Activated naive CD8-positive, alpha-beta T cell (primary cell): ENCODE measurements around the gene WDR49.

Experiments used
- H3K27ac Mint-ChIP-seq: one replicate; pipeline ENCODE4 v1.8.0; 2021; ENCODE audit warnings: mixed read lengths
- H3K27me3 Mint-ChIP-seq: one replicate; pipeline ENCODE4 v1.8.0; 2021; ENCODE audit warnings: mixed read lengths
- H3K36me3 Mint-ChIP-seq: one replicate; pipeline ENCODE4 v1.8.0; 2021; ENCODE audit warnings: mixed read lengths
- H3K4me1 Mint-ChIP-seq: one replicate; pipeline ENCODE4 v1.8.0; 2021; ENCODE audit warnings: low read depth, mixed read lengths
- H3K4me3 Mint-ChIP-seq: one replicate; pipeline ENCODE4 v1.8.0; 2021; ENCODE audit warnings: mild to moderate bottlenecking, mixed read lengths
- H3K9me3 Mint-ChIP-seq: one replicate; pipeline ENCODE4 v1.8.0; 2021; ENCODE audit warnings: low read depth, mixed read lengths

Gene WDR49

DNA sequence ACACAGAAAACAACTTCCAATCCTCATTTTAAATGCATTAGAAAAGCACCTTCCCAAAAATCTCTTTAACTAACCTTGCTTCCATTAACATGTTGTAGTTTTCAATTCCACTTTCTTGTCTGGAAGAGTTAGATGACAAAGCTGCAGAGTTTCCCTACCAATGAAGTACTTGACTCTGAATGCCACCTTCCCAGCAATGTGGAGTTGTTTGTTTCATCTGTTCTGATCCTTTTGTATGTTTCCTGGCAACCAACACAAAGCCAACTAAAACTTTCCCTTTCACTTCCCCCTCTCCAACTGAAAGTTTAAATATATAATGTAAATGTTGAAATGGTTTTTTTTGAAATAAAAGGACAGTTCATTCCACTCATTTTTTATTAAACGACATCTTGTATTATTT is at the start of gene WDR49:
TSS of gene WDR49 (minus strand) at position 183 of the 400 bp plus-strand sequence. CDS start 517 bp downstream, outside the sequence.
- Mint-ChIP-seq H3K4me1 (peaks cover 8% of the 10 kb centered on the region), H3K4me3 (no peak within 1 kb of the TSS), H3K36me3 (peaks cover 2% of the 10 kb centered on the region), H3K9me3 (no peaks in the 10 kb centered on the region), H3K27ac (no peak within 1 kb of the TSS), H3K27me3 (peaks cover 11% of the 10 kb centered on the region)

DNA sequence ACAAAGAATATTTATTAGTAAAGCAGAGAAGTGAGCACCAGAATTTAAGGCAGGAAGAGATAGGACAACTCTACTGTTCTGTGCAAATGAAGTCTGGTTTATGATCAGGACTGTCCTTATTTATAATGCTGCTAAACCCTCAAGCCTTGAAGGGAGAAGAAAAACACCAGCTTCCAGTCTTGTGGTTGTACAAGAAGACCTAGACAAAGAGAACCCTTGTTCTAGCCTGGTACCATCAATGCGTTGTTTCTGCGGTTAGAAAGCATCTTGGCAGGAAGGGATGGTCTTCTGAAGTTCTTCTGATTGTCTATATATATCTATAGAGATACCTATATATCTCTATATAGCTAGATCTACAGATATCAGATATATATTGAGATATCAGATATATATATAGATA is 47.2 kb upstream of the WDR49 start:
- Mint-ChIP-seq H3K4me1 (peaks cover 22% of the 10 kb centered on the region), H3K36me3 (peaks cover 13% of the 10 kb centered on the region), H3K27me3 (no peaks in the 10 kb centered on the region), H3K9me3 (no peaks in the 10 kb centered on the region), H3K4me3 (no peak overlapping the region), H3K27ac (no peak overlapping the region)

DNA sequence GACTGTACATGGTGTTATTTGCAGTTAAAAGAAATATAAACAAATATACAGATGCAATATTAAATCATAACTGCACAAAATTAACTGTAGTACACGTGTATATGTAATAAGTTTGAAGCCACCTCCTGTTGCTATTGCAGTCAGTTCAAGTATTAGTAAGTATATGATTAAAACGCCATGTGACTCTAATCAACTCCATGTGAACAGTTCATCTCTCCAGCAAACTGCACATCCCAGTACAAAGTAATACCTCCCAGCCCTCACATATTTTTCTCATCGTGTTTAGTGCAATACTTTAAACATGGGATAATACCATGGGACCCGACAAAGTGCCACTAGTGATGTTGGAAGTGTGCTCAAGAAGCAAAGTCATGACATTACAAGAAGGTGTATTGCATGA is 46.3 kb upstream of the WDR49 start:
- no peaks in the 10 kb centered on the region for H3K9me3 Mint-ChIP-seq
- H3K36me3 Mint-ChIP-seq = peaks cover 11% of the 10 kb centered on the region
- H3K27me3 Mint-ChIP-seq = no peaks in the 10 kb centered on the region
- H3K27ac Mint-ChIP-seq = peak overlapping the region; percentile 13
- H3K4me3 Mint-ChIP-seq = no peak overlapping the region
- H3K4me1 Mint-ChIP-seq = peaks cover 18% of the 10 kb centered on the region

DNA sequence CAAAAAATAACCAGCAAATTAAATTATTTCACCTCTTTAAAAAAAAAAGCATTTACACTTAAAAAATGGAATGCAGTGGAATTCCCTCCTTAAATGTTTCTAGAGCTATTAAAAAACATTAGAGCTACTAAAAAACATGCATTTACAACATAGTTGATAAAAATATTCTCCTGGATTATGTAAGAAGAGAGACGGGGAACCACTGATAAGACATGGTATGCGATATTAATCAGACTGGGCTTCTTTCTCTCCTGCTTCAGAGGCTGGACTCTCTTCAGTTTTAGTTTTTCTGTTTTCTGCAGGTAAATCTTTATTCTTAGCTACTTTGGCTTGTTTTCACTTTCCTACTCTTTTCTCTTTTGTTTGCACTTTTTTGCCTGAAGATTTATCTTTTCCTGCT is 40.4 kb upstream of the WDR49 start:
- Mint-ChIP-seq H3K27me3 (no peaks in the 10 kb centered on the region), H3K36me3 (peaks cover 9% of the 10 kb centered on the region), H3K27ac (peak overlapping the region; percentile 79)

DNA sequence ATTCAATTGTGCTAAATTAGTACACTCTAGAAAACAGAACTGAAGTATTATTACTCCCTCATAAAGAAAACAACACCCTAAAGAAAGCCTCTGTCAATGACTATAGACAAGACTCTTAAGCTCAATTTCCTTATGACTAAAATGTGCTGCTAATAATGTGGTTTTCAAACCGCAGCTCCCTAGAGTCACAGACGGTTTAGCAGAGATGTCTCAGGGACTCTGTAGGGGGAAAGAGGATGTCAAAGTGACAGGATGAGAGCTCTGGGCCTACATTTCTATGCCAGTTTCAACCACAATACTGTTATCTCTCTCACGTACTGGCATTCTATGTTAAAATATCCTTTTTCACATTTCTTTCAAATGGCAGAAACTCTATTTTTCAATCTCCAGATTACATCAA is 37.6 kb upstream of the WDR49 start:
- Mint-ChIP-seq H3K27ac (peak overlapping the region; percentile 73), H3K4me3 (no peak overlapping the region), H3K9me3 (no peaks in the 10 kb centered on the region), H3K4me1 (peaks cover 21% of the 10 kb centered on the region), H3K27me3 (no peaks in the 10 kb centered on the region), H3K36me3 (peaks cover 9% of the 10 kb centered on the region)

More for the DNA sequence above, 40.4 kb upstream of the WDR49 start:
- Mint-ChIP-seq H3K4me1 (peaks cover 26% of the 10 kb centered on the region), H3K9me3 (no peaks in the 10 kb centered on the region), H3K4me3 (no peak overlapping the region)

DNA sequence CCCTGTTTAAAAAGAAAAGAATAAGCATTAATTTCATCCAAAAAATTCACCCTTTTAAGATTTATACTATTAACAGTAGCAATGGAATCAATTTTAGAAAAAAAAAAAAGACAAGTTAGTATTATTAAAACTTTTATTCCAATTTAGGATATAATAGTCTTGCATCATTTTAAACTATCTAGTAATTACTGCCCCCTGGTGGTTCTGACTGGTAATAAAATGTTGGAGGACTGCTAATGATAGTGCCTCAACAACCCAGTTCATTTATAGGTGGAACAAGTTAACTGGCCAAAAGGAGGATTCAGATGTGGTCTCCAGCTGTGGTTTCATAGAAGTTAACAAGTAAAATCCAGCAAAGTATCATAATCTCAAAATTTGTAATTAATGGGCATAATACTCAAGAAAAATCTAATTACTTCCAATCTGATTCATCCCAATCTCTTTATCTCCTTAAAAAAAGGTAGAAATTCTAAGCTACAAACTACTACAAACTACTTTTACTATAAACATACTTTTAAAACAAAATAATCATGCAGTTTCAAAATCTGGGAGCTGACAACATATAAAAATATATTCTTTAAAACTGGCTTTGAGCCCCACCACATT is 30.7 kb upstream of the WDR49 start:
- no peak overlapping the region for H3K4me3 Mint-ChIP-seq
- no peaks in the 10 kb centered on the region for H3K4me1 Mint-ChIP-seq
- peaks cover 13% of the 10 kb centered on the region for H3K36me3 Mint-ChIP-seq
- H3K27me3 Mint-ChIP-seq = no peaks in the 10 kb centered on the region
- no peak overlapping the region for H3K27ac Mint-ChIP-seq
- no peaks in the 10 kb centered on the region for H3K9me3 Mint-ChIP-seq

DNA sequence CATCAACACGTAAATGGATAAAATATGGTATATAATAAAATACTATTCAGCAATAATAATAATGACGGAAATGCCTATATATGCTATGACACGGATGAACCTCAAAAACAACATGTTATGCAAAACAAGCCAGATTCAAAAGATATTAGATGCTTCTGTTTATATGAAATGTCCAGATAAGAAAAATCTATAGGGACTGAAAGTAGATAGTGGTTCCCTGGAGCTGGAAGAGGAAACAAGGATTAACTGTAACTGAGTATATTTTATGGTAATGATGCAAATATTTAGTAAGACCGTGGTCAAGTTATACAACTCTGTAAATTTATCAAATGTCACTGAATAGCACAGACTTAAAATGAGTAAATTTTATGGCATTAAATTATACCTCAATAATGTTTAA is 25.8 kb upstream of the WDR49 start:
- H3K4me3 Mint-ChIP-seq = no peak overlapping the region
- no peaks in the 10 kb centered on the region for H3K4me1 Mint-ChIP-seq
- no peaks in the 10 kb centered on the region for H3K27me3 Mint-ChIP-seq
- H3K27ac Mint-ChIP-seq = no peak overlapping the region
- peaks cover 21% of the 10 kb centered on the region for H3K9me3 Mint-ChIP-seq
- peaks cover 44% of the 10 kb centered on the region for H3K36me3 Mint-ChIP-seq

DNA sequence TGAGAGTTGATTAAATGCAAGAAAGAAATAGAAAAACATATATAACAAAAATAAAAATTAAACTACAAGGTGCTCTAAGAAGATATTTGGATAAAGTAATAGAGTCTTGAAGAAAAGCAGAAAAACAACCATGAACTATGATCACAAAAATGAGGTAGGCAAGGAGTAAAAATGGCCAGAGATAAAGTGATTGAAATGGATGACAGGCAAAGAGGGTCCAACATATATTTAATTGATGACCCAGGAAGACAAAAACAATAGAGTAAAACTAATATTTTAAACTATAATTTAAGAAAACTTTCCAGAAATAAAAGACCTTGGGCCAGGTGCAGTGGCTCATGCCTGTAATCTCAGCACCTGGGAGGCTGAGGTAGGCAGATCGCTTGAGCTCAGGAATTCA is 22.1 kb upstream of the WDR49 start:
- H3K4me1 Mint-ChIP-seq = no peaks in the 10 kb centered on the region
- no peak overlapping the region for H3K27ac Mint-ChIP-seq
- no peaks in the 10 kb centered on the region for H3K27me3 Mint-ChIP-seq
- no peak overlapping the region for H3K4me3 Mint-ChIP-seq
- H3K36me3 Mint-ChIP-seq = peaks cover 56% of the 10 kb centered on the region
- peaks cover 24% of the 10 kb centered on the region for H3K9me3 Mint-ChIP-seq

DNA sequence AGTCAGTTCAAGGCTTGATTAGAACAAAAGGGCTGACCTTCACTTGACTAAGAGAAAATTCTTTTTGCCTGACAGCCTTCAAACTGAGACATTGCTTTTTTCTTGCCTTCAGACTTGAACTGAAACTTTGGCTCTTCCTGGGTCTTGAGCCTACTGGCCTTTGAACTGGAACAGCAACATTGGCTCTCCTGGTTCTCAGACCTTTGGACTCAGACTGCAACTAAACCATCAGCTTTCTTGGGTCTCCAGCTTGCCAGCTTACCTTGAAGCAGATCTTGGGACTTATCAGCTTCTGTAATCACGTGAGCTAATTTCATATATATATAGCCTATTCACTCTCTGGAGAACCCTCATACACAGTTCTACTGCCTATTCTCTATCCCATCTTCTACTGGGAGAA is 19.5 kb upstream of the WDR49 start:
- Mint-ChIP-seq H3K4me3 (no peak overlapping the region), H3K36me3 (peaks cover 44% of the 10 kb centered on the region), H3K27me3 (no peaks in the 10 kb centered on the region), H3K27ac (no peak overlapping the region), H3K9me3 (peaks cover 24% of the 10 kb centered on the region), H3K4me1 (no peaks in the 10 kb centered on the region)

DNA sequence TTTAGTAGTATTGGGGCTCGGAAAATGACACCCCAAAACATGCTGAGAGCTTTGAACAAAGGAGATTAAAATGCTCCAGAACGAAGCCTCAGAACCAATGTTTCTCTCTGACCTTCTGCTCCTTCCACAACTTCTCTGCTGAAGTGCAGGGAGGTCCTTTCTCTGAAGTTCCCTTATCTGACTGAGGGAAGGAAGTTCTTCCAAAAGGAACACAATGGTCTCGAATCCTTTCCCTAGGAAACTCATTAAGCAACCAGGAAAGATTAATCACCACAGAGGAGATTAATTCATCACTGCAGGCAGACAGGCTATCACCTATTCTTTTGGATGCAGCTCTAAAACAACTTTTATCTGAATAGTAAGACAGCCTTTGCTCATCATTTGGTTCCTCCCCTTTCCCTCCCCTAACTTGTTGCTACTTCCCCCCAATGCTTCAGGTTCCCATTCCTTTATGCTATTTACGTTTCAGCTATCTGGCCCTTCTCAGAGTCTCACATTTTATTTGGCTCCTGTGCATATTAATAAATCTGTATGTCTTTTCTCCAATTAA is 18.2 kb upstream of the WDR49 start:
- no peak overlapping the region for H3K27ac Mint-ChIP-seq
- peaks cover 39% of the 10 kb centered on the region for H3K36me3 Mint-ChIP-seq

DNA sequence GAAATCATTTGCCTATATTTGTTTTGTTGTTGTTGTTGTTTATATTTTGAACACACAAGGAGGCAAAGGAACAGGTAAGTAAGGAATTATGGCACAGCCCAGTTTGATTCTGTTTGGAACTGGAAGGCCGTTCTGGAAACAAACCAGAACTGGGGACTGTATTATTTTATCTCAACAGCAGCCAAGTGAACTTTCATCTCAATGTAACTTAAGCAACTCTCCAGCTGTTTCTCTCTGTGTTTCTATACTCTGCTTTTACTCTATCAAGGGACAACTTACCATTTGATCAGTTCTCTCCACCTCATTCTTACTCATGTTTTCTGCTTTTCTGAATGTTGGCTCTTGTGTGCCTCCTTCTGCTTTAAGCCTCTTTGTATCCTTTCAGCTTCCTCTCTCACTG is 16.0 kb upstream of the WDR49 start:
- no peak overlapping the region for H3K4me3 Mint-ChIP-seq
- no peaks in the 10 kb centered on the region for H3K27me3 Mint-ChIP-seq
- H3K36me3 Mint-ChIP-seq = peaks cover 19% of the 10 kb centered on the region
- no peaks in the 10 kb centered on the region for H3K4me1 Mint-ChIP-seq
- H3K9me3 Mint-ChIP-seq = peaks cover 7% of the 10 kb centered on the region
- no peak overlapping the region for H3K27ac Mint-ChIP-seq

More for the DNA sequence above, 18.2 kb upstream of the WDR49 start:
- Mint-ChIP-seq H3K27me3 (no peaks in the 10 kb centered on the region), H3K4me1 (no peaks in the 10 kb centered on the region), H3K9me3 (peaks cover 18% of the 10 kb centered on the region), H3K4me3 (no peak overlapping the region)

DNA sequence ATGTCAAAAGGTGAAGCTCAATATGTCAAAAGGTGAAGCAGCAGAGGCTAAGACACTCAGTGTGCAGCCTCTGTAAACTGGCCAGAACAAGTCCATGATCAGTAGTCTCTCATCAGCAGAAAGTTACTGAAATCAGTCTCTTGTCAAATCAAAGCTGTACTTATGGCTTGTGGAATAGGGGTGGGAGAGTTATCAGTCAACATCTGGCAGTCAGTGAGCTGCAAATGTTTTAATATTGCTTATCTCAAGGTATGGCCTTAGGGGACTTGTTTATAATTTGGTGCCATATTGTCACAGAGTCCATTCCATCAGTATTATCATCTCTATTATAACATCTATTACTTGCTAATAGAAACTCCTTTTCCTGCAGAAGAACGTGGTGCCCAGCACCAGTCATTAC is 14.9 kb upstream of the WDR49 start:
- no peak overlapping the region for H3K27ac Mint-ChIP-seq
- no peak overlapping the region for H3K4me3 Mint-ChIP-seq
- H3K36me3 Mint-ChIP-seq = peaks cover 10% of the 10 kb centered on the region
- peaks cover 7% of the 10 kb centered on the region for H3K9me3 Mint-ChIP-seq
- H3K27me3 Mint-ChIP-seq = no peaks in the 10 kb centered on the region
- H3K4me1 Mint-ChIP-seq = no peaks in the 10 kb centered on the region

DNA sequence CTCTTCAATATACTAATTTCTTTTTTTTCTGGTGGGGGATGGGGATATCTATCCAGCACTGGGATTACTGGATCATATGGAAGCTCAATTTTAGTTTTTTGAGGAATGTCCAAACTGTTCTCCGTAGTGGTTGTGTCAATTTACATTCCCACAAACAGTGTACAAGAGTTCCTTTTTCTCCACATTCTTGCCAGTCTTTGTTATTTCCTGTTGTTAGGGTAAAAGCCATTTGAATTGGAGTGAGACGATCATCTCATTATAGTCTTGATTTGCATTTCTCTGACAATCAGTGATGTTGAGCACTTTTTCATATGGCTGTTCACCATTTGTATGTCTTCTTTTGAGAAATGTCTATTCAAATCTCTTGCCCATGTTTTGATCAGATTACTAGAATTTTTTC is 12.8 kb upstream of the WDR49 start:
- Mint-ChIP-seq H3K4me1 (no peaks in the 10 kb centered on the region), H3K9me3 (peaks cover 4% of the 10 kb centered on the region), H3K27me3 (no peaks in the 10 kb centered on the region), H3K36me3 (no peaks in the 10 kb centered on the region), H3K27ac (no peak overlapping the region), H3K4me3 (no peak overlapping the region)

DNA sequence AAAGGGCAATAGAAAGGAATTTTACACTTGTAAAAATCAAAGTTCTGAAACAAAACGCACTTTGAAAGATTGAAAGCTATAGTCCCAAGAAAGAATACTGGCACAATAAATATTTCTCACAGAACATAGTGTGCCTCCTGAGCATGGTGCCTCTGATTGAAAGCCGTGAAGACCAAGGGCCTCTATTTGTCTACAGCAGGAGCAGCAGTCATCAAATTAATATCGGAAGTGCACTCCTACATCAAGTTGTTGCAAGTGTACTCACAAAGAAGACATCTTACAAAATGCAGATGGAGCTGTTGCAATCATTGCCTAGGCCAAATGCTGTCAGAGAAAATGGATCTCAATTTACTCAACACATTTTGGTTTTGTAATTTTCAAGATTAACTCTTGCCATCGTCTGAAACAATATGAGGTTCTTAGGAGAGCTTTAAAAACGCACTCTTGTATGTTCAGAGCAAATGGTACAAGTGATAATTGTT is 9.2 kb upstream of the WDR49 start:
- Mint-ChIP-seq H3K4me3 (no peak overlapping the region), H3K4me1 (no peaks in the 10 kb centered on the region), H3K27me3 (peaks cover 2% of the 10 kb centered on the region), H3K27ac (no peak overlapping the region), H3K36me3 (no peaks in the 10 kb centered on the region), H3K9me3 (peaks cover 4% of the 10 kb centered on the region)

DNA sequence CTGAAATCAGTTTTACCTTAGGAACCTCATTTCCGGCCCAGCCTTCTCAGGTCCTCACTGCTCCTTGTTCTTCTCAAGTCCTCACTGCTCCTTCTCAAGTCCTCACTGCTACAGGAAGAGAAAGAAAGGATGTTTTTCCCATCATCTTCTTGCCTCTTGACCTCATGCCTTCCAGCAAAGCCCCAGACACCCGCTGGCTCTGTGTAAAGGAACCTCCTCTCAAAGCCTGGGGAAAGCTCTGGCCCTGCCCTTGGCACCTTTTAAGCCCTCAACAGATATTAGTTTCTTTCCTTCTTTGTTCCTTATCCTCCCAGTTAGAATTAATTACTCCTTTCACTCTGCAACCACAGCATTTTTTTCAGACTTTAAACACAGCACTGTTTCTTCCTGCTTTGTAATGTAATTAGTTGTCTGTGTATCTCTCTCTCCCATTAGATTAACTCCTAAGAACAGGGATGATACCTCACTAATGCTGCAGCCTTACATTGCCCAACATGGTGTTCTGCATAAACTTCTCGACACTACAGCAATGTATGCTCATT is 4.0 kb upstream of the WDR49 start:
- Mint-ChIP-seq H3K4me3 (no peak overlapping the region), H3K4me1 (no peaks in the 10 kb centered on the region), H3K27ac (no peak overlapping the region), H3K27me3 (peaks cover 11% of the 10 kb centered on the region), H3K36me3 (peaks cover 2% of the 10 kb centered on the region), H3K9me3 (no peaks in the 10 kb centered on the region)

DNA sequence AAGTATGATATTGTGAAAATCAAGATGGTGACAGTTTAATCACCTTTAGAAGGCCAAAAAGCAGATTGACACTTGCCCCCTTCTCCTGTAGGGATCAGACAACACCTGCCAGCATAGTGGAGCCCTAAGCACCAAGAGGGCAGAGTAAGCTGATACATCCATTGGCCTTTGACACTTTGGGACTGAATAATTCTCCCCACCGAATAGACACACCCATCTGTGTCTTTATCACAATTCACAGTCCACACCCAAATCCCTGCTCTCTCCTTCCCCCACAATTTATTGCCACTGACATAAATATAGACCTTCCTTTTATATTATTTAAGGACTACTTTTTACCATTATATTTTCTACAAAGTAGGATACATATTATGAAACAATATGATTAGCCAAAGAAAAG is 3.1 kb upstream of the WDR49 start:
- Mint-ChIP-seq H3K4me3 (no peak overlapping the region), H3K9me3 (no peaks in the 10 kb centered on the region), H3K36me3 (peaks cover 2% of the 10 kb centered on the region), H3K4me1 (no peaks in the 10 kb centered on the region), H3K27ac (no peak overlapping the region), H3K27me3 (peaks cover 11% of the 10 kb centered on the region)
